IPS-18c (cell line): ENCODE results near the gene PADI2.
A peak's percentile ranks its signal among the peaks of the same experiment; 100 is the strongest.

ENCODE experiments used
- H3K4me3 ChIP-seq: 2 replicates; pipeline ENCODE4 v1.7.0; 2013; ENCODE audit warnings: low read depth, mild to moderate bottlenecking, low read length, moderate library complexity; ENCODE audit not compliant: insufficient read depth
- H3K9me3 ChIP-seq: one replicate; pipeline ENCODE4 v1.6.1; 2013; ENCODE audit warnings: mild to moderate bottlenecking, low read length, moderate library complexity; ENCODE audit not compliant: control insufficient read depth, insufficient read depth

Gene PADI2

DNA sequence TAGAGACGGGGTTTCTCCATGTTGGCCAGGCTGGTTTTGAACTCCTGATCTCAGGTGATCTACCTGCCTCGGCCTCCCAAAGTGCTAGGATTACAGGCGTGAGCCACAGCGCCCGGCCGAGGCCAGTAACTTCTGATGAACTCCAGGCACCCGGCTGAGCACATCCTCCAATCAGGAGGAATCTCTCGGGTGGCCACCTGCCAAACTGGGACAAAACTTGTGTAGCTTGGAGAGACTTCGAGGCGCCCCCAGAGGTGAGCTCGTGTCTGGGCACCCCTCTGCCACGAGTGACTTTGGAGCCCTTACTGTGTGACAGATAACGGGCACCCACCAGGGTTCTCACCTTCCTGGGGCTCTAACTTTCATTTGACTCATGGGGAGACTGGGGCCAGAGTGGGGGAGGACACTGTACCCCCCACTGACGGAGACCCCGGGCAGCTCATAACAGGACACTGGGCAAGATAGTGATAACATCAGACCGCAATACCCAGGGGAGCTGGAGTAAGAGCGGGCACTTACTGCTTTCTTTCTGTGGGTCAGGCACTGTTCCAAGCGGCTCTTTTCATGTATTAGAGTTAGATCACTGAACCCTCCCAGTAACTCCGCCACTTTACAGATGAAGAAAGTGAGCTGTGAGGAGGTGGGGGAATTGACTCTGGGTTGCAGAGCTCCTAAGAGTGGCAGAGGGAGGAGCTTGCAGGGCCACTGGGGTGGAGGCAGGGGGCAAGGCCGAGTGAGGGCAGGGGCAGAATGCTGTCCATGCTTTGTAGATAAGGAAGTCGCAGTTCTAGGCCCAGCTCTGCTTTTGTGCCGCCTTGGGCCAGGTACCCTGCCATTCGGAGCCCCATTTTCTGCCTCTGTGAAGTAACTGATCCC lies 1.9 kb upstream of the PADI2 start:
- Histone ChIP-seq H3K4me3 (no peak overlapping the region), H3K9me3 (no peaks in the 10 kb centered on the region)

DNA sequence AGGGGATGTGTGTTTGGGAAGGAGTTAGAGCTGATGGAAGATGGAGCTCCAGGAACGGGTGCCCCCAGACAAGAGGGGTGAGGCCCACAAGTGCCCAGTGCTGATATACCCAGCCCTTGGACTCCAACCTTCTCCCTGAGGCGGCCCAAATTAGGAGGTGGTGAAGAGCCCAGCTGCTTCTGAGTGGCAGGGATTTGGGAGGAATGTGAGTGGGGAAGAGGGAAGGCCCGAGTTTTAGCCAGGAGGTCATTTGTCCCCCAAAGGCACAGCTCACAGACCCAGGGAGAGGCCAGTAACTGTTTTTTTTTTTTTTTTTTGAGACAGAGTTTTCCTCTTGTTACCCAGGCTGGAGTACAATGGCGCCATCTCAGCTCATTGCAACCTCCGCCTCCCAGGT lies 1.2 kb upstream of the PADI2 start:
- Histone ChIP-seq H3K9me3 (no peaks in the 10 kb centered on the region), H3K4me3 (no peak overlapping the region)

DNA sequence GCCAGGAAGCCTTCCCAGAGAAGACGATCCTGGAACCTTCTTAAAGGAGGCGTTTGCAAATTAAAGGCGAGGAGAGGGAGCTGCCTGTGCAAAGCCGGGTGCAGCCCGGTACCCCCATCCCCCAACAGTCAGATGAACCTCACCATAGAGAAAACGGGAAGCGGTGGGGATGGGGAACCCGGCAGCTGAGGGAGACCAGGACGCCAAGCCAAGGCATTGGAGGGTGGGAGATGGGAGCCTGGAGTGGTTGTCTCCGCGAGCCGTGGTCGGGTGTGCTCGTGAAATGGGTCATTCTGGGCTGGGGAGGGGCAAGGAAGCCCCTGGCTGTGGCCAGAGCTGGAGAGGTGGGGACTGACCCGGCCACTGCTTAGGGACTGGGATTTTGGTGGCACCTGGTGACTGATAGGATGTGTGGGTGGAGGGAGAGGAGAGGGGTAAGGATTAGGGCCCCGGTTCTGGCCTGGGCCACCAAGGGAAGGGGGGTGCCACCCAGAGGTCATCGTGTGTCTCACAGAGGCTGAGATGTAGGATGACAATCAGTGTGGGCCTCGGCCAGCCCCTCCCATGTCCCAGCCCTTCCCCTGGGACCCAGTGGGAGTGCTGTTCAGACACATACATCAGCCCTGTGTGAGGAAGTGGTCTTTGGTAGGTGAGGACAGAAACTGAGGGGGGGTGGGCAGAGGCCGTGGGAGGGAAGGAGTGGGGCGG lies 676 bp upstream of the PADI2 start:
- Histone ChIP-seq H3K9me3 (no peaks in the 10 kb centered on the region), H3K4me3 (peak overlapping the region; percentile 80)

DNA sequence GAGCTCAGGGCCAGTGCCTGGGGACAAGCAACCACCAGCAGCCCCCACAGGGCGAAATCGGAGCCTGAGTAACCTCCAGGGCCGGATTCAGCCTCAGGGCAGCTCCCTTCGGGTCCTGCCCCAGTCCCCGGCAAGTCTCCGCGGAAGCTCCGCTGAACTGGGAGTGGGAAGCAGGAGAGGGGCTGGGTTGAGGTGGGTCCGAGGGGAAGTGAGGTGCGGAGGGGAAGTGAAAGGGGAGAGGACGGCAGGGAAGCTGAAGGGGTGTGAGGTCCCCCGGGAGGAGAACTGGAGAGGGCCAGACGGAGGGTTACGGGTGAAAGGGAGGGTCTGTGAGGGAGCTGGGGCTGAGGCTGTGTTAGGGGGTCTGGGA lies 560 bp downstream of the PADI2 start:
- Histone ChIP-seq H3K4me3 (peak overlapping the region; percentile 80), H3K9me3 (no peaks in the 10 kb centered on the region)

DNA sequence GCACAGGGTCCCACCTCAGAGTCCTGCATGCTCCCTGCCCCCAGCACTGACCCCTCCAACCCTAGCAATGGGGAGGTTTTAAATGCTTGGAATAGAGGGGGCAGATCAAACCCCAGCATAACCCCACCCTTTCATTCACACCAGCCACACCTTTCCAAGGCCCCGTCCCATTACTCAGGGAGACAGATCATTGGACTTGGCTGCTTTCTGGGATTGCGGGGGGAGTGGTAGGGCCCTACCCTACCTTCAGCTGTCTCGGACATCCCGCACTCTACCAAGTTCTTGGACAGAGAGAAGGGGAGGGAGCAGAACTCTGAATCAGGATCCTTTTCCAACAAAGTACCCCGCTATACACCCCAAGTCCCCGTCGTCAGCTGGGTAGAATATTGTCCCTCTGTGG lies 983 bp downstream of the PADI2 start:
- Histone ChIP-seq H3K9me3 (no peaks in the 10 kb centered on the region), H3K4me3 (peak overlapping the region; percentile 80)

DNA sequence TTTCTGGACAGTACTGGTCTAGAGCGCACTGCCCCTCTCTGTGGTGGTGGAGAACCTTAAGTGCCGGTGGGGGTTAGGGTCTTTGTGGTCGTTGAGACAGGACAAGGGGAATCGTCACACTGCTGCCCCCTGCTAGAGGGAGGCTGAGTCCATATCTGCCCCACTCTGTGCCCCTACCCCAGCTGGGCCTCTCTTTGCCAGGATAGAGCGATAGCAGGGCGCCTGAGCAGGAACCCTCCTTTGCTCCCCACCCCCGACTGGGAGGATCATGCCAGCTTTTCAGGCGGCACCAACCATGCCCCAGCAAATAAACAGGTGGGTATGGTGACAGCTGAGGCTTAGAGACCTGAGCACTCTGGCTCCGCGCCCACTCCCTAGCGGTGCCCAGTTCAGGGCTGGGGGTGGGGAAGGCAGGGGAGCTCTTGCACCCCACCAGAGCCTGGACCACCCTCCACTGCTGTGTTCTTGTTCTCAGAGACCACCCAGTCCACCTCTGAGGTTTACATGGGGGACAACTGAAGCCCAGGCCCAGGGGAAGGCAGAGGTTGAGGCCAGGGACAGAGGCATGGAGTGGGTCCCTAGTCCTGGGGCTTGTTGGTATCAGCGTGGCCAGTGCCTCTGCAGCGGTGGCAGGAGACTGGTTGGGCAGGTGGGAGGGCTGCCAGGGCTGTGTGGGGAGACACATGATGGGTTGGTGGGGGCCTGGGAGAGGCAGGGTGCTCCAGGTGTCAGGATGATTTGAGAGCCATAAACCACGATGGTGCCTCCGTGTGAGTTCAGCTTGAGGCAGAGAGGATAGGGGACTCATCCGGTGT lies 1.6 kb downstream of the PADI2 start:
- H3K9me3 ChIP-seq = no peaks in the 10 kb centered on the region
- no peak overlapping the region; the same call in 1 of the 2 replicates for H3K4me3 ChIP-seq

DNA sequence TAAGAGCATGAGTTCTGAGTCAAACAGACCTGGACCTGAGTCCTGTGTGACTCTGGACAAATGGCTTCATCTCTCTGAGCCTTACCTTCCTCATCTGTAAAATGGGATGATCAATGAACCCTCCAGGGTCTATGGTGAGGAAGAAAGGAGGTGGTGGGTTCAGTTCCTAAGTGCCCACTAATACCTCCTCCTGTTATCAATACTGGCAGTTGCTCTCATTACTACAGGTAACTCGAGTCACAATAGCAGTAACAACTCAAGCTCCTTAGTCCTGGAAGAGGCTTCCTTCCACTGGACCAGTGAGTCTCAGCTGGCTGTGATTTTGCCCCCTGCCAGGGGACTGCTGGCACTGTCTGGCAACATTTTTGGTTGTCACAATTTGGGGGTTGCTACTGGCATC lies 2.6 kb downstream of the PADI2 start:
- no peak overlapping the region for H3K4me3 ChIP-seq
- no peaks in the 10 kb centered on the region for H3K9me3 ChIP-seq

DNA sequence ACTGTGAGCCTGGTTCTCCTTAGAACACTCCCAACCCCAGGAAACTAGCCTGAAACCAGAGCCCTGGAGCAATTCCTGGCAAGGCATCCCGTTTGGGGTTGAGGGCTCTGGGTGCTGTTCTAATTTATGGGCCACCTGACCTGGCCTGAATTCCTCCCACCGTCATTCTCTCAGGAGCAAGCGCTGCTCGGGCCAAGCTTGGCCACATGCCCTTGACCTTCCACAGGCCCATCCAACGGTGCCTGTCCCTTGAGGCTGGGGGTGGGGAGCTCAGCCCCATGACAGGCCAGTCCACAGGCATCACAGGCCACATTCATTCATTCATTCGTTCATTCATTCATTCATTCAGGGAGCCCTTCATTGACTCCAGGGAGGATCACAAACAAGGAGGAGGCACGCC lies 5.3 kb downstream of the PADI2 start:
- H3K9me3 ChIP-seq = no peaks in the 10 kb centered on the region

DNA sequence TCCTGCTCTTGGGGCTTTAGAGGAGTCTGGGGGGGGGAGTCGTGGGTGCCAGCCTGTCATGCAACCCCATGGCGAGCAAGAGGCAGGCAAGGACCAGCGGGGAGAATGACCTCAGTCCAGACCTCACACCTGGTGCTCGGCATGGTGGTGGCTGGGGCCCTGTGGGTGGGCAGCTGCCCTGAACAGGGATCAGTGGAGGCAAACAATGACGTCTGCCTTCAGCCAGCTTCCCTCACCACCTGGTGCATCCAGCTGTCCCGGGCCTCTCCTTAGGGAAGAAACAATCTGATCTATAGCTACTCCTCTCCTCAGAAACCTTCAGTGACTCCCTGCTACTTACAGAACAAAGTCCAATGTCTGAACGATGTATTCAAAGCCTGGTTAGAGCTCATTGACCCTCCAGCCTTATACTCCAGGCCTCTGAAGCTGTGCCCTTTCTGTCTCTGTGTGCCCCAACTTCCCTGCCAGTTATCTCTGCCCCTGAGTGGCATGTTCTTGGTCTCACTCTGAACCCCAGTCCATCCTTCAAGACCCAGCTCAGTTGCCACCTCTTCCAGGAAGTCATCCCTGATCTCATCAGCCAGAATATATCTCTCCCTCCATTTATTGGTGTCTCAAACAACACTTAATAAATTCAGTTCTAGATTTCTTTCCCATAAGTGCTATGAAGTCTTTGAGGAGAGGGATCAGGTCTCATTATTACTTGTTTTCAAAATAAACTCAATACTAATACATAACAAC lies 6.6 kb downstream of the PADI2 start:
- Histone ChIP-seq H3K4me3 (no peak overlapping the region), H3K9me3 (peaks cover 2% of the 10 kb centered on the region)

More for the DNA sequence above, 5.3 kb downstream of the PADI2 start:
- no peak overlapping the region for H3K4me3 ChIP-seq

DNA sequence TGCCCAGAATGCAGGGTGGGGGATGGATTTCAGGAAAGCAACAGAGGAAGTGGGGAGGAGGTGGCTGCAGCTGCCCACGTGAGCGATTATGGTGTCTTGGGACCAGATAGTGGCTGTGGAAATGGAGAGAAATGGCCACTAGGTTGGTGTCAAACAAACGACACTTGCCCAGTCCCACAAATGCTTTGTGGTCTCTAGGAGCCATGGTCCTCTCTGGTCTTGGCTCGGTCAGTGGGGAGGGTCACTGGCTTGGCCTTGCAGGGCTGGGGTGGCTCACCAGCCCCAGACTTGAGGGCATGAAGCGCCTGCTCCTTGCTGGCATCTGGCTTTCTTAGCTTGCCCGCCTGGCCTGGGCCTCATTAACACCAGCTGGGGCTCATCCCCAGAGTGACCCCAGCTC lies 7.2 kb downstream of the PADI2 start:
- H3K4me3 ChIP-seq = no peak overlapping the region
- peaks cover 2% of the 10 kb centered on the region for H3K9me3 ChIP-seq

DNA sequence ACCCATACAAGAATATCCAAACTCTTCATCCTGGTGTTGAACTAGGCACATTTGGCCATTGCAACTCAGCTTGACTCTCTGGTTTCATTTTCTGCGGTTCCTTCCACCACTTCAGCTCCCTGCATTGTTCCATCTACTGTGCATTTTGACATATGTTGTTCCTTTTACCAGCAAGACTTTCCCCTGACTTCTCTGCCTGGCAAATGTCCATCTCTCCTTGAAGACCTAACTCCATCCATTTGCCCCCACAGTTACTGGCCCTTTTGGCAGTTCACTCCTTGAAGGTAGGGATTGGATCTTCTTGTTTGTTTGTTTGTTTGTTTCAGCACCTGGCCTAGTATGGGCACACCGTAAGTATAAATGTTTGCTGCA lies 8.7 kb downstream of the PADI2 start:
- H3K9me3 ChIP-seq = peaks cover 2% of the 10 kb centered on the region
- H3K4me3 ChIP-seq = no peak overlapping the region

DNA sequence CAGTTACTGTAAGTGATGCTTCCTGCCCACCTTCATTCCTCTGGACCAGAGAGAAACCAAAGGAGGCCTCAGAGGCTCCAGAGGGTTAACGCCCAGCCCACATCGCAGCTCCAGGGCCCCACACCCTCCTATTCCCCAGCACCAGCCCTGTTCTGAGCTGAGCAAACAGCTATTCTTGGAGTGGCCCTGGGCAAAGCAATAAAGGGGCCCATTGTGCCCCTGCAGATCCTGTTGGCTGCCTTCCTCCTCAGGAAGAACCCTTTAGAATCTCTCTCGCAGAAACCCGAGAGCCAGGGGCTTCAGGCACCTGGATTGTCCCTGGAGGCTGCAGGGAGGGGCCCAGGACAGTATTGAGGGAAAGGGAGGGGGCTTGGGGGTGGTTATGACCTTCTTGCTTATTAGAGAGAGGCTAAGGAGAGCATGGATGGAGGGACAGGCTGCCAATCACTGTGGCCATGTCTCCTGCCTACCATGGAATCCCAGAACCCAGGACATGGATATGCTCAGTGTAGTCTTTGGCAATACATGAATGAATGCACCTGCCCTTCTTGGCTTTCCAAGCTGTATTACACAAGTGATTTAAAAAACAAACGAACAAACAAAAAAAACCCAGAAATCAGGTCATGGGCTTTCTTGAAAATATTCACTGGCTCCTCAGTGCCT lies 9.2 kb downstream of the PADI2 start:
- Histone ChIP-seq H3K4me3 (no peak overlapping the region), H3K9me3 (peaks cover 2% of the 10 kb centered on the region)

DNA sequence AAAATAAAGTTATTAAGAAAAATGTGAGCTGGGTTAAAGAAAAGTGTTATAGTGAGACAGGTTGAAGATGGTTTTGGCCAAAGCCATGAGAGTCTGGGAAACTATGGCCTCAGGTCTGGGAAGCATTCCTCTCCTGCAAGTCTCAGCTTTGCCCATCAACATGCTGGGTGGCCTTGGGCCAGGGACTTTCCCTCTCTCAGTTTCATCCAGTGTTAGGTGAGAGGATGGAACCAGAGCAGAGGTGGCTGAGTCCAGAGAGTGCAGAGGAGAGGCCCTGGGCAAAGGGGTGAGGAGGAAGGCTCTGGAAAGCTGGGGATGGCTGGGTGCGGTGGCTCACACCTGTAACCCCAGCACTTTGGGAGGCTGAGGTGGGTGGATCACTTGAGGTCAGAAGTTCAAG lies 10.5 kb downstream of the PADI2 start:
- no peak overlapping the region for H3K4me3 ChIP-seq
- peaks cover 2% of the 10 kb centered on the region for H3K9me3 ChIP-seq

DNA sequence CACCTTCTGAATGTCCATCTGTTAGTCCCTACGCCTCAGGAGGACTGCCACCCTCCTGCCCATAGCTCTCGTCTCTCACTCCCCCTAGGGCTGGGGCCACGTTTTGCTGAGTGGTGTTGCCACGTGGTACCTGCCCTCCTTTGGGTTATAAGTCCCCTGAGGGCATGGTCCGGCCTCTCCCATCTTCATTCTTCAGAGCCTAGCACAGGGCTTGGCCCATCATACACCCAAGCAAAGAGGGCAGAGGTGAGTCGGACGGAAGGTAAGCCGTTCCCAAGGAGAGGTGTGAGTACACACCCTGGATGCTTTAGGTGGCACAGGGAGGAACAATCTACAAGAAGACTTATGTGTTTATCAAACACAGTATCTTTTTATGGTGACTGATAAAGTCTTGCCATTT lies 10.9 kb downstream of the PADI2 start:
- H3K9me3 ChIP-seq = peaks cover 2% of the 10 kb centered on the region

DNA sequence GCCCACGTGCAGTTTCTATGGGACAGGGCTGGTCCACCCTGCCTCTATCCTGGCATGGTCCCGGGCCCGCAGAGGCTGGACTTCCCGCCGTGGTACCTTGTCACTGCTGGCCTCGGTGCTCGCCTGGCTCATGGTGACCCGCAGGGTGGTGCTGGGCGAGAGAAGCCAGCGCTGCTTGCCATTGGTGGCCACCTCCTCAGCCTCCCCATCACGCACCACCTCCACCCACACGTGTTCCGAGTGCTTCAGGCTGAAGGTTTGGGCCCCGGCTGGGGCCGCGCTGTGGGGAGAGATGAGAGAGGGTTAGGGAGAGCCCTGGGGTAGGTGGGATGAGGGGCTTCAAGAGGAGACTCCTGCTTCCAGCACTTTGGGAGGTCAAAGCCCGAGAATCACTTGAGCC lies 14.5 kb downstream of the PADI2 start:
- Histone ChIP-seq H3K4me3 (no peak overlapping the region), H3K9me3 (peaks cover 2% of the 10 kb centered on the region)

More for the DNA sequence above, 10.9 kb downstream of the PADI2 start:
- H3K4me3 ChIP-seq = no peak overlapping the region

DNA sequence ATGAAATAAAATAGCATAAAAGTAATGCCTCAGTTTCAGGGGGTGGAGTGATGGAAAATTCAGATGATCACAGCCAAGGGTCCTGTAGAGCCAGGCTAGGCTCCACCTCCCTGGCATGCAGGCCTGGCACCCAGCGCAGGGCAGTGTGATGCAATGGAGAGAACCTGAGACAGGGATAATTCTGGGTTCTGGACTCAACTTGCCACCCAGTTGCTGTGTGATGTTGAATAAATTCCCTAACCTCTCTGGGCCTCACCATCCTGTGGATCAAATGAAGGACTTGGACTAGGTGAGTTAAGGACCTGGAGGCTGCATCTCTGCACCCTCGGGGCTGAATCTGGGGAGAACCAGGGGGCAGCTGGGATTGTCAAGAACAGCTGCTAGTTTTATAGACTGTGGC lies 17.0 kb downstream of the PADI2 start:
- H3K9me3 ChIP-seq = no peaks in the 10 kb centered on the region
- H3K4me3 ChIP-seq = no peak overlapping the region

DNA sequence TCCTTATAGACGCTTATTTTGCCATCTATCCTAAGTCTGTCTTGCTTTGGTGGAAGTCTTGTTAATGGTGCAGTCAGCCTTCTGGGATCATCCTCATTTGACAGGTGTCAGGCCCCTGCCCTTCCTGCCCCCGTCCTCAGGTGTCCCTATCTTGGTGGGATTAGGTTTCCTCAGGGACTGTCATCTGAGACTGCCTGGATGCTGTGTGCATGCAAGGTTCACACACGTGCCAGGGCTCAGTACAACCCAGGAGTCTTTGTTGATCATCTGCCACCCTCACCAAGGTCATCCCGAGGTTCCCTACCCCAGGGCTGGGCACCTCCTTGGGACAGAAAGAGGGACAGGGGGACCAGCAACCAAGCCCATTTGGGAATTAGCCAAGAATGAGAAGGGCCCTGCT lies 18.0 kb downstream of the PADI2 start:
- no peaks in the 10 kb centered on the region for H3K9me3 ChIP-seq
- H3K4me3 ChIP-seq = no peak overlapping the region
